Endothelial cell of umbilical vein (primary cell): ENCODE results near the gene NTSR1. TPM values are rescaled to one million over a fixed set of nuclear protein-coding genes. Genes with fewer than 3 reads are reported as not detected.

ENCODE experiments used
- BruUV-seq: library from RNA; stranded (reverse); fragments of 400-500 nt; replicated peaks from 2 replicates; lab custom pipeline; 2021; lab: Mats Ljungman, UMichigan
- CTCF ChIA-PET: fragments of 300-600, 350-600 bp; sonication (Branson Sonifier 250); formaldehyde crosslinking; loops from one replicate; lab custom pipeline; 2021; ENCODE audit warnings: antibody characterized with exemption, inconsistent platforms; lab: Charles Lee
- POLR2A ChIA-PET: fragments of 300-600, 350-600 bp; sonication (Branson Sonifier 250); formaldehyde crosslinking; loops from one replicate; lab custom pipeline; 2021; ENCODE audit warnings: antibody characterized with exemption, inconsistent platforms; lab: Charles Lee
- DNase-seq: peaks from one replicate; pipeline ENCODE4 v3.0.0-alpha.2; 2011; ENCODE audit warnings: low read depth, low spot score
- FAIRE-seq: peaks from 2 replicates; lab custom pipeline; 2011; peaks lifted over from hg19 to GRCh38; lab: Jason Lieb, UNC
- H2AFZ ChIP-seq: 2 replicates; pipeline ENCODE4 v1.6.0; 2012; ENCODE audit warnings: low read depth, low read length, control low read depth, inconsistent platforms
- H3K27ac ChIP-seq: 2 replicates; pipeline ENCODE4 v1.5.1; 2011; ENCODE audit warnings: low read depth, mild to moderate bottlenecking, control low read depth, low read length, moderate library complexity; ENCODE audit not compliant: insufficient read depth
- H3K27me3 ChIP-seq, 2 experiments: 2 replicates each; pipeline versions ENCODE4 v1.6.0 to v1.6.1; 2011; ENCODE audit warnings: low read length in 2 of 2, mixed read lengths in 1 of 2; ENCODE audit not compliant: control insufficient read depth in 2 of 2, insufficient read depth in 2 of 2
- H3K36me3 ChIP-seq, 2 experiments: 2 replicates in 1 of 2; 3 replicates in 1 of 2; pipeline ENCODE4 v1.5.1; 2011; ENCODE audit warnings: low read length in 2 of 2, mild to moderate bottlenecking in 1 of 2, moderate library complexity in 1 of 2; ENCODE audit not compliant: control insufficient read depth in 2 of 2, insufficient read depth in 2 of 2; ENCODE audit errors: extremely low read depth in 1 of 2
- H3K4me1 ChIP-seq: 3 replicates; pipeline ENCODE4 v1.5.1; 2011; ENCODE audit warnings: mild to moderate bottlenecking, low read length; ENCODE audit not compliant: control insufficient read depth, insufficient read depth; ENCODE audit errors: extremely low read depth
- H3K4me2 ChIP-seq: 2 replicates; pipeline ENCODE4 v1.6.1; 2011; ENCODE audit warnings: low read length, control low read depth, mixed read lengths; ENCODE audit not compliant: insufficient read depth
- H3K4me3 ChIP-seq, 3 experiments: fragments of 200-600 bp in 1 of 3; sonication (generic), shearing (Covaris generic) in 1 of 3; replicated peaks in 1 of 3; 2 replicates each; pipeline ENCODE4 v1.5.1; 2011 to 2016; ENCODE audit warnings: control low read depth in 3 of 3, low read length in 3 of 3, mild to moderate bottlenecking in 2 of 3, inconsistent platforms in 1 of 3, low read depth in 1 of 3, moderate library complexity in 1 of 3; ENCODE audit not compliant: insufficient read depth in 1 of 3
- H3K79me2 ChIP-seq: 2 replicates; pipeline ENCODE4 v1.6.0; 2012; ENCODE audit warnings: low read length, inconsistent platforms; ENCODE audit not compliant: control insufficient read depth, insufficient read depth
- H3K9ac ChIP-seq: replicated peaks from 2 replicates; pipeline ENCODE3; 2011; ENCODE audit warnings: low read length, control low read depth; ENCODE audit not compliant: insufficient read depth; ENCODE audit errors: extremely low read depth
- H3K9me1 ChIP-seq: replicated peaks from 3 replicates; pipeline ENCODE4 v1.6.0; 2011; ENCODE audit warnings: mild to moderate bottlenecking, low read length; ENCODE audit not compliant: control insufficient read depth, insufficient read depth; ENCODE audit errors: extremely low read depth
- H3K9me3 ChIP-seq: replicated peaks from 2 replicates; pipeline ENCODE4 v1.5.1; 2012; ENCODE audit warnings: low read length, inconsistent platforms; ENCODE audit not compliant: control insufficient read depth, insufficient read depth
- H4K20me1 ChIP-seq: replicated peaks from 2 replicates; pipeline ENCODE3; 2011; ENCODE audit warnings: mild to moderate bottlenecking, low read length; ENCODE audit not compliant: control insufficient read depth, insufficient read depth; ENCODE audit errors: extremely low read depth
- CTCF ChIP-seq, 2 donors: IDR thresholded peaks; 1 replicate in 1 of 2; 2 replicates in 1 of 2; pipeline ENCODE4 v1.5.1; 2011; ENCODE audit warnings: low read length in 2 of 2, mild to moderate bottlenecking in 2 of 2, moderate library complexity in 2 of 2, control low read depth in 1 of 2, inconsistent platforms in 1 of 2, low read depth in 1 of 2; ENCODE audit not compliant: insufficient read depth in 1 of 2; ENCODE audit errors: extremely low read depth in 1 of 2
- EZH2 ChIP-seq: IDR thresholded peaks from 2 replicates; pipeline ENCODE4 v1.6.1; 2012; ENCODE audit warnings: borderline replicate concordance, low read depth, mild to moderate bottlenecking, moderate library complexity, low read length, inconsistent platforms; ENCODE audit not compliant: severe bottlenecking
- FOS ChIP-seq: IDR thresholded peaks from 2 replicates; pipeline ENCODE4 v1.6.1; 2011; ENCODE audit warnings: mild to moderate bottlenecking, low read length, moderate library complexity, borderline replicate concordance; ENCODE audit not compliant: insufficient read depth
- GATA2 ChIP-seq: IDR thresholded peaks from 2 replicates; pipeline ENCODE4 v1.7.0; 2011; ENCODE audit warnings: low read depth, mild to moderate bottlenecking, moderate library complexity, mixed read lengths, low read length; ENCODE audit not compliant: insufficient read length, insufficient read depth
- JUN ChIP-seq: IDR thresholded peaks from 2 replicates; pipeline ENCODE4 v1.6.1; 2011; ENCODE audit warnings: borderline replicate concordance, low read depth; ENCODE audit not compliant: insufficient read length, insufficient read depth
- MAX ChIP-seq: IDR thresholded peaks from 2 replicates; pipeline ENCODE4 v1.6.1; 2011; ENCODE audit not compliant: insufficient read depth, insufficient read length
- MYC ChIP-seq: IDR thresholded peaks from one replicate; pipeline ENCODE4 v1.6.1; 2011; ENCODE audit warnings: mild to moderate bottlenecking, low read depth, low read length
- POLR2A ChIP-seq: IDR thresholded peaks from 2 replicates; pipeline ENCODE4 v1.6.1; 2012; ENCODE audit warnings: low read depth, mild to moderate bottlenecking, control low read depth, low read length
- POLR2AphosphoS5 ChIP-seq: IDR thresholded peaks from 2 replicates; pipeline ENCODE4 v1.6.1; 2012; ENCODE audit warnings: low read depth, mild to moderate bottlenecking, control low read depth, low read length, moderate library complexity; ENCODE audit not compliant: insufficient read depth
- dilution Hi-C: fragments of 300-500 bp; cut with MboI; formaldehyde crosslinking; loops from one replicate; pipeline ENCODE4 v1.15.0; 2019; ENCODE audit warnings: low sequenced_read_pairs; ENCODE audit not compliant: extremely low pct_ligation_motif_present
- intact Hi-C: fragments of 100-400 bp; cut with micrococcal nuclease; formaldehyde crosslinking; loops from one replicate; pipeline ENCODE4 v1.10.0; 2022
- polyA plus RNA-seq, 4 experiments: library from polyadenylated mRNA; depleted of rRNA in 3 of 4; stranded (reverse) in 3 of 4; unstranded in 1 of 4; fragments of >200 nt; gene quantifications; 2 replicates each; pipeline versions ENCODE4 v1.2.1 to v1.2.3, GENCODE V29; 2011 to 2012; ENCODE audit warnings: missing spikeins in 1 of 4
- total RNA-seq: library from RNA; stranded (reverse); gene quantifications from 2 replicates; pipeline ENCODE4 v1.2.3, GENCODE V29; 2021

Gene NTSR1
- total and polyA plus RNA-seq, 2 donors (not counting 3 experiments of a cell fraction or from before 2014, with no cell fraction given), result 0.14 to 2.1 TPM

- ChIA-PET CTCF (no interaction called here), POLR2A (no interaction called here)
Observed at GRCh38 chr20:62660768-62661167, 47.9 kb upstream of the NTSR1 start.

More at GRCh38 chr20:62660768-62661167, 47.9 kb upstream of the NTSR1 start:
- no peak overlapping the region for H3K9ac ChIP-seq
- intact Hi-C loops (no loop called here), dilution Hi-C loops (no loop called here)
- no peaks in the 10 kb centered on the region for H3K9me1 ChIP-seq
- H3K79me2 ChIP-seq, result no peaks in the 10 kb centered on the region
- no peak overlapping the region for H3K27ac ChIP-seq
- no TSS peak for BruUV-seq
- H2AFZ ChIP-seq, result no peak overlapping the region
- H3K27me3 ChIP-seq, result no peaks in the 10 kb centered on the region
- DNase-seq, result no peak
- FAIRE-seq, result no peak
- H4K20me1 ChIP-seq, result no peaks in the 10 kb centered on the region
- H3K4me1 ChIP-seq, result no peaks in the 10 kb centered on the region
- no peak overlapping the region for H3K4me3 ChIP-seq
- no peaks in the 10 kb centered on the region for H3K9me3 ChIP-seq
- no peaks in the 10 kb centered on the region for H3K36me3 ChIP-seq
- no peak overlapping the region for H3K4me2 ChIP-seq
- TF ChIP-seq CTCF (IDR thresholded peaks at IDR 0.05; ENCODE audit: extremely low read depth in 1 of 2, insufficient read depth in 1 of 2, low read depth in 1 of 2, low read length in 2 of 2) (no peak), POLR2AphosphoS5 (no peak), MAX (no peak), EZH2 (no peak), POLR2A (no peak), JUN (no peak), GATA2 (no peak), FOS (no peak), MYC (no peak)
